ENCODE measurements around the gene ENPP1.

ENPP1 gene

GRCh38 chr6:131773284-131773950, 34.4 kb upstream of the ENPP1 start:
- no peak for DNase-seq (ENCODE audit: low read depth)
- H3K4me3 ChIP-seq (ENCODE audit: low read length) = no peak overlapping the region
- TF ChIP-seq CTCF (conservative IDR thresholded peaks at IDR 0.05; ENCODE audit: low read length) = no peak

- no peak for TF ChIP-seq CTCF (conservative IDR thresholded peaks at IDR 0.05; ENCODE audit: low read length)
- DNase-seq (ENCODE audit: low read depth) = no peak
- H3K4me3 ChIP-seq (ENCODE audit: low read length) = no peak overlapping the region
Observed at GRCh38 chr6:131775886-131776285, 31.9 kb upstream of the ENPP1 start.

GRCh38 chr6:131776985-131777384, 30.8 kb upstream of the ENPP1 start:
- no peak for DNase-seq (ENCODE audit: low read depth)
- no peak for TF ChIP-seq CTCF (conservative IDR thresholded peaks at IDR 0.05; ENCODE audit: low read length)
- H3K4me3 ChIP-seq (ENCODE audit: low read length) = no peak overlapping the region

- H3K4me3 ChIP-seq (ENCODE audit: low read length) = no peak overlapping the region
- DNase-seq (ENCODE audit: low read depth) = no peak
- no peak for TF ChIP-seq CTCF (conservative IDR thresholded peaks at IDR 0.05; ENCODE audit: low read length)
Observed at GRCh38 chr6:131778169-131778568, 29.7 kb upstream of the ENPP1 start.

GRCh38 chr6:131779304-131779703, 28.5 kb upstream of the ENPP1 start:
- no peak overlapping the region for H3K4me3 ChIP-seq (ENCODE audit: low read length)
- TF ChIP-seq CTCF (conservative IDR thresholded peaks at IDR 0.05; ENCODE audit: low read length) = no peak
- DNase-seq (ENCODE audit: low read depth) = no peak

GRCh38 chr6:131780600-131780999, 27.2 kb upstream of the ENPP1 start:
- no peak for DNase-seq (ENCODE audit: low read depth)
- TF ChIP-seq CTCF (conservative IDR thresholded peaks at IDR 0.05; ENCODE audit: low read length) = no peak
- no peak overlapping the region for H3K4me3 ChIP-seq (ENCODE audit: low read length)

- no peak for TF ChIP-seq CTCF (conservative IDR thresholded peaks at IDR 0.05; ENCODE audit: low read length)
- no peak for DNase-seq (ENCODE audit: low read depth)
- no peak overlapping the region for H3K4me3 ChIP-seq (ENCODE audit: low read length)
Observed at GRCh38 chr6:131781687-131782086, 26.1 kb upstream of the ENPP1 start.
